Stimulated activated CD8-positive, alpha-beta memory T cell treated with anti-CD3 and anti-CD28 coated beads, Interleukin-4, amount 100 ng/mL, for 48 hours (primary cell): ENCODE data around the gene TM7SF2.

Experiments used
- DNase-seq: peaks from one replicate; pipeline ENCODE4 v3.0.0-alpha.2; 2020

The TM7SF2 gene

DNA sequence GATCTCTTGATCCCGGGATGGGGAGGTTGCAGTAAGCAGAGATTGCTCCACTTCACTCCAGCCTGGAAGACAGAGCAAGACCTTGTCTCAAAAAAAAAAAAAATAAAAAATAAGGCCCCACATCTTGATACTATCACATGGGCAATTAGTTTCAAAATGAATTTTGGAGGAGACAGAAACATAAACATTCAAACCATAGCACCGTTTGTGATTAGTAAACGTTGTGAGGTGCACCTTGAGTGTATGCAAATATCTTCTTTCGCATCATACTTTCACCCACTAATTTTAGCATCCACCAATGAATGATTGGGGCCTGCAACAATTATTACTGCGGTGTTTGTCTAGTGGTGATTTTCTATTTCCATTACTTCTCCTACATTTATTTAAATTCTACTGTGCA lies 47.3 kb downstream of the TM7SF2 start:
- DNase-seq: no peak

GRCh38 chr11:65160643-65161042 lies 49.0 kb downstream of the TM7SF2 start:
- no peak for DNase-seq

- no peak for DNase-seq
Observed at GRCh38 chr11:65163684-65164083, 52.0 kb downstream of the TM7SF2 start.
